ENCODE data around the gene DACH1.

GRCh38 chr13:71499235-71499634 lies 367.8 kb downstream of the DACH1 start:
- no peak for TF ChIP-seq POLR2A (IDR thresholded peaks at IDR 0.05)
- TF ChIP-seq, protein P1, sequence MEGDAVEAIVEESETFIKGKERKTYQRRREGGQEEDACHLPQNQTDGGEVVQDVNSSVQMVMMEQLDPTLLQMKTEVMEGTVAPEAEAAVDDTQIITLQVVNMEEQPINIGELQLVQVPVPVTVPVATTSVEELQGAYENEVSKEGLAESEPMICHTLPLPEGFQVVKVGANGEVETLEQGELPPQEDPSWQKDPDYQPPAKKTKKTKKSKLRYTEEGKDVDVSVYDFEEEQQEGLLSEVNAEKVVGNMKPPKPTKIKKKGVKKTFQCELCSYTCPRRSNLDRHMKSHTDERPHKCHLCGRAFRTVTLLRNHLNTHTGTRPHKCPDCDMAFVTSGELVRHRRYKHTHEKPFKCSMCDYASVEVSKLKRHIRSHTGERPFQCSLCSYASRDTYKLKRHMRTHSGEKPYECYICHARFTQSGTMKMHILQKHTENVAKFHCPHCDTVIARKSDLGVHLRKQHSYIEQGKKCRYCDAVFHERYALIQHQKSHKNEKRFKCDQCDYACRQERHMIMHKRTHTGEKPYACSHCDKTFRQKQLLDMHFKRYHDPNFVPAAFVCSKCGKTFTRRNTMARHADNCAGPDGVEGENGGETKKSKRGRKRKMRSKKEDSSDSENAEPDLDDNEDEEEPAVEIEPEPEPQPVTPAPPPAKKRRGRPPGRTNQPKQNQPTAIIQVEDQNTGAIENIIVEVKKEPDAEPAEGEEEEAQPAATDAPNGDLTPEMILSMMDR (IDR thresholded peaks at IDR 0.05) = no peak
